Mucosa of descending colon (tissue), 3 donors: ENCODE results near the gene COL5A1. TPM values are rescaled to one million over a fixed set of nuclear protein-coding genes. Genes with fewer than 3 reads are reported as not detected.
A peak's percentile ranks its signal among the peaks of the same experiment; 100 is the strongest.
"Not testable (repeated sequence)": the region's sequence is repeated elsewhere in the genome, so short reads cannot be mapped to it uniquely, and the experiment has no call there.

Experiments
- ATAC-seq: fragments of 200-7000 bp; cut with Tn5 transposase; one replicate; pipeline ENCODE4 v1.9.1; 2020; ENCODE audit warnings: mild to moderate bottlenecking, moderate library complexity
- DNase-seq, 3 donors: peaks; one replicate each; pipeline ENCODE4 v3.0.0-alpha.2; 2020
- H3K36me3 ChIP-seq: fragments of 200-600 bp; one replicate; pipeline ENCODE4 v1.8.0; 2021; ENCODE audit warnings: low read depth, mild to moderate bottlenecking
- H3K4me1 ChIP-seq: fragments of 200-600 bp; one replicate; pipeline ENCODE4 v1.8.0; 2021; ENCODE audit warnings: low read depth, mild to moderate bottlenecking
- H3K4me3 ChIP-seq: fragments of 200-600 bp; one replicate; pipeline ENCODE4 v1.8.0; 2021; ENCODE audit warnings: mild to moderate bottlenecking
- H3K9me3 ChIP-seq: fragments of 200-600 bp; one replicate; pipeline ENCODE4 v1.8.0; 2021; ENCODE audit warnings: mild to moderate bottlenecking
- intact Hi-C, 2 donors: fragments of 100-400 bp; cut with DNase I in 1 of 2; cut with micrococcal nuclease in 1 of 2; formaldehyde crosslinking; loops; one replicate each; pipeline versions ENCODE4 v1.11.0 to v1.11.1; 2022; cut with DNase I, micrococcal nuclease
- total RNA-seq, 3 donors: library from RNA; stranded (reverse); fragmentation: NEBNext Ultra II Directional in 2 of 3; extraction: Animal tissue kit (Norgen Biotek cat#: 25700) in 2 of 3; gene quantifications; one replicate each; pipeline versions ENCODE4 v1.2.1 to v1.2.4, GENCODE V29; 2021 to 2023
- TF ChIP-seq, protein P1 (sequence below): fragments of 200-600 bp; IDR thresholded peaks from one replicate; pipeline ENCODE4 v1.8.0; 2022; ENCODE audit warnings: antibody characterized with exemption, mild to moderate bottlenecking
- donor health status: DM: no; HTN: no; CAD: no; lungs with moderate emphysema.
- donor health status: DM: no; HTN: no; CAD: no.
- donor health status: DM: no; HTN: yes; CAD: no.

The COL5A1 gene
- total RNA-seq, 3 donors from 2014 or later: 8.6 to 62.3 (median 22.2) TPM

DNA sequence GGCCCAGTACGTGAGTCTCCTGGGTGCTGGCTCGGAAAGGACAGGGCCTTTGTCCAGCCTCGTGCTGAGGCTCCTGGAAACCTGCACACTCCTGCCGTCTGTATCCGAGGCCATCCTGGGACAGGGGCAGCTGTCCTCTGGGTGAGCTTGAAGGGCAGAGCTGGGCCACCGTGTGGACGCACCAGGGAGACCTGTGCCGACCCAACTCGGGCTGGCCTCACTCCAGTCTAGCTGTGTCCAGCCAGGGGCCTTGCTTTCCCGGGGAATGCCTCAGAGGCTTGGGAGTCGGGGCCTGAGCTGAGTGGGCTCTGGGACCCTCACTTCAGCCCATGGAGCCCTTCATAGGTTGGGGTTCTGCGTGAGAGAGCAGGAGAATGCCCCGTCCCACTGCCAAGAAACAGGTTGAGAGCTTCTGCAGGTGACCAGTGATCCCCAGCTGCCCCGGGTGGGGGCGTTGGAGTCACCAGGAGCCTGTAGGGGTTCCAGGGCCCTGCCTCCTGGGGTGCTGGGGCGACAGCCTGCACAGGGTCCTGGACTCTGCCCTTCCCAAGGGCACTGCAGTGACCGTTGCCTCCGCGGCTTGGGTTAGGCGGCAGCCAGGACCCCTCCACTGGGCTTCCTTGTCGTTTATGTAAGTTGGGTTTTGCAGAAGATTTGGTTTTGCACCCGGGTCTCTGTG lies 60.1 kb downstream of the COL5A1 start:
- peak in 1 of 3 donors; percentile 36 for DNase-seq
- ATAC-seq: no peak
- peaks cover 2% of the 10 kb centered on the region for H3K4me1 ChIP-seq
- H3K9me3 ChIP-seq: no peaks in the 10 kb centered on the region
- TF ChIP-seq, protein P1, sequence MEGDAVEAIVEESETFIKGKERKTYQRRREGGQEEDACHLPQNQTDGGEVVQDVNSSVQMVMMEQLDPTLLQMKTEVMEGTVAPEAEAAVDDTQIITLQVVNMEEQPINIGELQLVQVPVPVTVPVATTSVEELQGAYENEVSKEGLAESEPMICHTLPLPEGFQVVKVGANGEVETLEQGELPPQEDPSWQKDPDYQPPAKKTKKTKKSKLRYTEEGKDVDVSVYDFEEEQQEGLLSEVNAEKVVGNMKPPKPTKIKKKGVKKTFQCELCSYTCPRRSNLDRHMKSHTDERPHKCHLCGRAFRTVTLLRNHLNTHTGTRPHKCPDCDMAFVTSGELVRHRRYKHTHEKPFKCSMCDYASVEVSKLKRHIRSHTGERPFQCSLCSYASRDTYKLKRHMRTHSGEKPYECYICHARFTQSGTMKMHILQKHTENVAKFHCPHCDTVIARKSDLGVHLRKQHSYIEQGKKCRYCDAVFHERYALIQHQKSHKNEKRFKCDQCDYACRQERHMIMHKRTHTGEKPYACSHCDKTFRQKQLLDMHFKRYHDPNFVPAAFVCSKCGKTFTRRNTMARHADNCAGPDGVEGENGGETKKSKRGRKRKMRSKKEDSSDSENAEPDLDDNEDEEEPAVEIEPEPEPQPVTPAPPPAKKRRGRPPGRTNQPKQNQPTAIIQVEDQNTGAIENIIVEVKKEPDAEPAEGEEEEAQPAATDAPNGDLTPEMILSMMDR: no peak
- intact Hi-C loops: no loop called here
- H3K36me3 ChIP-seq: no peaks in the 10 kb centered on the region
- no peak overlapping the region for H3K4me3 ChIP-seq

- TF ChIP-seq, protein P1: no peak
- DNase-seq (peak in 1 of 3 donors; percentile 29), ATAC-seq (no peak)
- Histone ChIP-seq H3K4me3 (no peak overlapping the region), H3K4me1 (peaks cover 2% of the 10 kb centered on the region), H3K36me3 (no peaks in the 10 kb centered on the region), H3K9me3 (no peaks in the 10 kb centered on the region)
- intact Hi-C loops: no loop called here
Observed at GRCh38 chr9:134702291-134702690, 60.7 kb downstream of the COL5A1 start.

DNA sequence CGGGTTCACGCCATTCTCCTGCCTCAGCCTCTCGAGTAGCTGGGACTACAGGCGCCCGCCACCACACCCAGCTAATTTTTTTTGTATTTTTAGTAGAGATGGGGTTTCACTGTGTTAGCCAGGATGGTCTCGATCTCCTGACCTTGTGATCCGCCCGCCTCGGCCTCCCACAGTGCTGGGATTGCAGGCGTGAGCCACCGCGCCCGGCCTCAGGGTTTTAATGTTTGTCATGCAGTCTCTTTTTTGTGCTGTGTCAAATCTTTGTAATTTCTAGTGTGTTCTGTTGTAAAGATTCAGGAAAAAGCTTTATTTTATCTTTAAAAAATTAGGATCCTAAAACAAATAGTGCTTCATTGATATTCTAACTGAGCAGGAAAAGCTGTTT lies 62.1 kb downstream of the COL5A1 start:
- H3K36me3 ChIP-seq, DNase-seq, intact Hi-C loops, H3K9me3 ChIP-seq, H3K4me3 ChIP-seq, H3K4me1 ChIP-seq, ATAC-seq: not testable (repeated sequence)

GRCh38 chr9:134704498-134704897 lies 62.9 kb downstream of the COL5A1 start:
- peaks cover 8% of the 10 kb centered on the region for H3K4me1 ChIP-seq
- no peaks in the 10 kb centered on the region for H3K9me3 ChIP-seq
- ATAC-seq: no peak
- no peak overlapping the region for H3K4me3 ChIP-seq
- intact Hi-C loops: no loop called here
- TF ChIP-seq, protein P1: no peak
- DNase-seq: peak in 1 of 3 donors; percentile 9
- no peaks in the 10 kb centered on the region for H3K36me3 ChIP-seq

DNA sequence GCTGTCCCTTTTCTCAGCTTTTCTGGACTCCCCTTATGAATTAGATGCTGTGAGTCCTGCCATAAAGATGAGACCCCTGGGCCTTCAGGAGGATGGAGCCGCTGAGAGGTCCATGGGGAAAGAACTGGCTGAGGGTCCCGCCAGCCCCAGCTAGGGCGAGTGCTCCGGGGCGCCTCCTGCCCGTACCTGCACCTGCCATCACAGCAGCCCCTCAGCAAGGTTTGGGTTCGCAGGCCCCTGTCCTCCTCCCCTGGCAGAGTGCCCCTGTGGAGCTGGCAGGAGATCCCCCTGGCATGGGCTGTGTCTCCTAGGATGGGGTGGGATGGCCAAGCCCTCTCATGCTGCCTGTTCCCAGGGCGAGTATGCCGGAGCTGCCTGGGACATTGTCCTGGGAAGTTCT lies 64.2 kb downstream of the COL5A1 start:
- H3K4me3 ChIP-seq: no peak overlapping the region
- no peaks in the 10 kb centered on the region for H3K9me3 ChIP-seq
- peaks cover 8% of the 10 kb centered on the region for H3K4me1 ChIP-seq
- ATAC-seq (no peak), DNase-seq (peak in 1 of 3 donors; percentile 39)
- TF ChIP-seq, protein P1: no peak
- H3K36me3 ChIP-seq: no peaks in the 10 kb centered on the region
- intact Hi-C loops: no loop called here

GRCh38 chr9:134706522-134706921 lies 64.9 kb downstream of the COL5A1 start:
- peak in 1 of 3 donors; percentile 31 for DNase-seq
- H3K4me1 ChIP-seq: peaks cover 8% of the 10 kb centered on the region
- no peak for ATAC-seq
- no peaks in the 10 kb centered on the region for H3K9me3 ChIP-seq
- intact Hi-C loops: no loop called here
- H3K4me3 ChIP-seq: no peak overlapping the region
- no peaks in the 10 kb centered on the region for H3K36me3 ChIP-seq
- TF ChIP-seq, protein P1: no peak
